Lower lobe of right lung (tissue), 2 donors: ENCODE data around the gene ATP5ME. TPM values are rescaled to one million over a fixed set of nuclear protein-coding genes. Genes with fewer than 3 reads are reported as not detected.

Experiments
- ATAC-seq, 2 donors: fragments of 200-7000 bp; cut with Tn5 transposase; one replicate each; pipeline ENCODE4 v1.9.1; 2020 to 2022; ENCODE audit warnings: mild to moderate bottlenecking in 2 of 2, moderate library complexity in 2 of 2
- DNase-seq: peaks from one replicate; pipeline ENCODE4 v3.0.0-alpha.2; 2020
- H3K27ac ChIP-seq: fragments of 200-600 bp; one replicate; pipeline ENCODE4 v1.8.0; 2022
- H3K27me3 ChIP-seq: fragments of 200-600 bp; one replicate; pipeline ENCODE4 v1.8.0; 2022; ENCODE audit warnings: low read depth
- H3K36me3 ChIP-seq: fragments of 200-600 bp; one replicate; pipeline ENCODE4 v1.8.0; 2022; ENCODE audit warnings: mild to moderate bottlenecking
- H3K4me1 ChIP-seq: fragments of 200-600 bp; one replicate; pipeline ENCODE4 v1.8.0; 2022
- H3K4me3 ChIP-seq: fragments of 200-600 bp; one replicate; pipeline ENCODE4 v1.8.0; 2022; ENCODE audit warnings: mild to moderate bottlenecking
- H3K9me3 ChIP-seq: fragments of 200-600 bp; one replicate; pipeline ENCODE4 v1.8.0; 2022
- intact Hi-C: fragments of 100-400 bp; cut with DNase I; formaldehyde crosslinking; loops from one replicate; pipeline ENCODE4 v1.11.0; 2022
- total RNA-seq: library from RNA; stranded (reverse); fragmentation: NEBNext Ultra II Directional; extraction: Animal tissue kit (Norgen Biotek cat#: 25700); gene quantifications from one replicate; pipeline ENCODE4 v1.2.1, GENCODE V29; 2021
- TF ChIP-seq, protein P1 (sequence below): fragments of 200-600 bp; IDR thresholded peaks from one replicate; pipeline ENCODE4 v1.8.0; 2022; ENCODE audit warnings: antibody characterized with exemption, mild to moderate bottlenecking
- donor health status: DM: no; HTN: yes; CAD: no; lungs with severe emphysema.

ATP5ME gene
- total RNA-seq, 1 donor from 2014 or later: 173 TPM

DNA sequence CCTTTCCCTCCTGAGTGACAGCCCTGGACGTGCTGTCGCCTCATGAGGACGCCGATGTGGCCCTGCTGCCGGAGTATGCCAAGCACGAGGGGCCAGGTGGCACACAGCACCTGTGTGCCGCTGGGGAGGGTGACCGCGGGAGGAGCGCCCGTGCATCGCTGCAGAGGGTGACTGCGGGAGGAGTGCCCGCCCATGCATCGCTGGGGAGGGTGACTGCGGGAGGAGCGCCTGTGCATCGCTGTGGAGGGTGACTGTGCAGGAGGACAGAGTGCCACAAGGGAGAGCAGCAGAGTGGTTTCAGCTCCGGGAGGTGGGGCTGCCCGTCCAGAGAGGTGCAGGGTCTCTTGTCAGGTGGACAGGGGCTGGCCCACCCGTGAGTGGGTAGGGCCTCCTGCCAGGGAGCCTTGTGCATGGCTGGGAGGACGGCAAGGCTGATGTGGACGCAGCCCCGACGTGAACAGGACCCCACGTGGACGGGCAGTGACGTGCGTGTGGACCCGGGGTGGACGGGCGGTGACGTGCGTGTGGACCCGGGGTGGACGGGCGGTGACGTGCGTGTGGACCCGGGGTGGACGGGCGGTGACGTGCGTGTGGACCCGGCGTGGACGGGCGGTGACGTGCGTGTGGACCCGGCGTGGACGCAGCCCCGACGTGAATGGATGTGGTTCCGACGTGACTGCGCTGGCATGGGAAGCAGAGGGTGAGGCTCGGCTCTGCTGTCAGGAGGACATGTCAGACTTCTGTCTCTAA lies 46.2 kb upstream of the ATP5ME start:
- intact Hi-C loops: no loop called here
- H3K36me3 ChIP-seq: peaks cover 11% of the 10 kb centered on the region

DNA sequence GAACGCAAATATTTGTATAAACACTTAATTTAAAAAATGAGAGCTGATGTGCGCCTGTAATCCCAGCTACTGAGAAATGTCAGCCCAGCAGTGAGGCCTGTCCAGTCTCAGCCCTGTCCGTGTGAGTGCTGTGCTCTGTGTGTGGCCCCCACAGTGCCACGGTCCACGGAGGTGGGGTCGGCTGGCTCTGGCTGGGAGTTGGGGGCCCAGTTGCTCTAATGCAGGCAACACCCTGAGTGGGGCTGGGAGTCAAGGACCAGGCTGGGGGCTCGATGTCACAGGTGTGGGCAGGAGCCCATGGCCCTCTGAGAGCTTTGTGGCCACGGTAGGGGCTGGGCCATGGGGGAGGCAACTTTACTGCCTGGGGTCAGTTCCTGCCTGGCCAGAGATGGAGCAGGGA lies 44.4 kb upstream of the ATP5ME start:
- Histone ChIP-seq H3K36me3 (peaks cover 16% of the 10 kb centered on the region), H3K9me3 (no peaks in the 10 kb centered on the region), H3K4me1 (peaks cover 7% of the 10 kb centered on the region), H3K27ac (no peak overlapping the region), H3K27me3 (no peaks in the 10 kb centered on the region), H3K4me3 (no peak overlapping the region)
- DNase-seq (no peak), ATAC-seq (no peak)
- intact Hi-C loops: no loop called here
- TF ChIP-seq, protein P1, sequence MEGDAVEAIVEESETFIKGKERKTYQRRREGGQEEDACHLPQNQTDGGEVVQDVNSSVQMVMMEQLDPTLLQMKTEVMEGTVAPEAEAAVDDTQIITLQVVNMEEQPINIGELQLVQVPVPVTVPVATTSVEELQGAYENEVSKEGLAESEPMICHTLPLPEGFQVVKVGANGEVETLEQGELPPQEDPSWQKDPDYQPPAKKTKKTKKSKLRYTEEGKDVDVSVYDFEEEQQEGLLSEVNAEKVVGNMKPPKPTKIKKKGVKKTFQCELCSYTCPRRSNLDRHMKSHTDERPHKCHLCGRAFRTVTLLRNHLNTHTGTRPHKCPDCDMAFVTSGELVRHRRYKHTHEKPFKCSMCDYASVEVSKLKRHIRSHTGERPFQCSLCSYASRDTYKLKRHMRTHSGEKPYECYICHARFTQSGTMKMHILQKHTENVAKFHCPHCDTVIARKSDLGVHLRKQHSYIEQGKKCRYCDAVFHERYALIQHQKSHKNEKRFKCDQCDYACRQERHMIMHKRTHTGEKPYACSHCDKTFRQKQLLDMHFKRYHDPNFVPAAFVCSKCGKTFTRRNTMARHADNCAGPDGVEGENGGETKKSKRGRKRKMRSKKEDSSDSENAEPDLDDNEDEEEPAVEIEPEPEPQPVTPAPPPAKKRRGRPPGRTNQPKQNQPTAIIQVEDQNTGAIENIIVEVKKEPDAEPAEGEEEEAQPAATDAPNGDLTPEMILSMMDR: no peak

More for the DNA sequence above, 46.2 kb upstream of the ATP5ME start:
- H3K9me3 ChIP-seq: no peaks in the 10 kb centered on the region
- H3K27me3 ChIP-seq: no peaks in the 10 kb centered on the region
- no peak overlapping the region for H3K27ac ChIP-seq
- DNase-seq (no peak), ATAC-seq (no peak)
- peaks cover 7% of the 10 kb centered on the region for H3K4me1 ChIP-seq
- no peak overlapping the region for H3K4me3 ChIP-seq
- TF ChIP-seq, protein P1: no peak

DNA sequence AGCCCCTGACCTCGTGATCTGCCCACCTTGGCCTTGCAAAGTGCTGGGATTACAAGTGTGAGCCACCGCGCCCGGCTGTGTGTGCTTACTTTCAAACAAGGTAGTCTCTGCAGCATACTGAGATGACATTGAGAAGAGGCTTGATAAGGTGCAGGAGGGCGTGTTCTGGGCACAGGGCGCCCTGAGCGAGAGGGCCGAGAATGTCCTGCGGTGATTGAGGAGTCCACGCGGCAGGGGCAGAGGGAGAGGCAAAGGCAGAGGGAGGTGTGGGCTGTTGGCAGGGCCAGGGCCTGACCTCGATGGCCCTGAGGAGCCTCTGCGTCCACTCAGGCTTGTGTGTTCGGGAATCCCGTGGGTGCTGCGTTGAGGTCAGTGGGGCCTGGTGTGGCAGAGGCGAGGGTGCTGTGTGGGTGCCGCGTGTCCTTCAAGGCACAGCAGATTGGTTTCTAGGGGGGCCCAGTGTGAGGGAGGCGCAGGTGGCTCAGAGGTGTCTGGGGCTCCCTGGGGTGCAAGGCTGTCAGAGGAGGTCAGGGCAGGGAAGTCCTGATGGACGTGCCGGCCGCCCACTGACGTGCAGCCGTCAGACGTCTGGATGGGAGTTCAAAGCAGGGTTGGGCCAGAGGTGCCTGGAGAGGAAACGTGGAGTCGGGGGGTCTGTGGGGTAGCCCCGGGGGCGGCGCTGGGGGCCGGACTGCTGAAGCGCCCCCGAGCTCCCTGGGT lies 43.7 kb upstream of the ATP5ME start:
- TF ChIP-seq, protein P1: no peak
- no peaks in the 10 kb centered on the region for H3K27me3 ChIP-seq
- H3K4me1 ChIP-seq: peaks cover 7% of the 10 kb centered on the region
- peaks cover 11% of the 10 kb centered on the region for H3K36me3 ChIP-seq
- DNase-seq: no peak
- intact Hi-C loops: no loop called here
- H3K9me3 ChIP-seq: no peaks in the 10 kb centered on the region
- H3K4me3 ChIP-seq: no peak overlapping the region
- peak; percentile 13 to 16 for ATAC-seq
- H3K27ac ChIP-seq: no peak overlapping the region

DNA sequence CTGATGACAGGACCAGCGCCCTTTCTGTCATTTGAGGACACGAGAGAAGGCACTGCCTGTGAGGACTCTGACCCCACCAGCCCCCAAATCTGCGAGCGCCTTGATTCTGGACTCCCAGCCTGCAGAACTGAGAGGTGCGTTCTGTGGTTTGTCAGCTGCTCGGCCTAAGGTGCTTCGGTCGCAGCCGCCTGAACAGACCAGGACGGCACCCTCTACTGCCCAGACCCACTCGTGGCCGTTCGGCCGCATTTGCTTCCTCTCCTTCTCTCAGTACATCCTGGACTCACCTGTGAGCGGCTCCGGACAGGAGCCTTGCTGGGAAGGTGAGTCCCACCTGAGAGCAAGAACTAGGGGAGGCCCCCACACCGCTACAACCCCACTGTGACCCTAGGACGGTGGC lies 40.0 kb upstream of the ATP5ME start:
- Histone ChIP-seq H3K27me3 (no peaks in the 10 kb centered on the region), H3K36me3 (peaks cover 13% of the 10 kb centered on the region), H3K4me3 (no peak overlapping the region), H3K4me1 (peaks cover 5% of the 10 kb centered on the region), H3K9me3 (no peaks in the 10 kb centered on the region), H3K27ac (no peak overlapping the region)
- intact Hi-C loops: no loop called here
- DNase-seq: no peak
- peak in 1 of 2 donors; percentile 20 for ATAC-seq
- TF ChIP-seq, protein P1: no peak

DNA sequence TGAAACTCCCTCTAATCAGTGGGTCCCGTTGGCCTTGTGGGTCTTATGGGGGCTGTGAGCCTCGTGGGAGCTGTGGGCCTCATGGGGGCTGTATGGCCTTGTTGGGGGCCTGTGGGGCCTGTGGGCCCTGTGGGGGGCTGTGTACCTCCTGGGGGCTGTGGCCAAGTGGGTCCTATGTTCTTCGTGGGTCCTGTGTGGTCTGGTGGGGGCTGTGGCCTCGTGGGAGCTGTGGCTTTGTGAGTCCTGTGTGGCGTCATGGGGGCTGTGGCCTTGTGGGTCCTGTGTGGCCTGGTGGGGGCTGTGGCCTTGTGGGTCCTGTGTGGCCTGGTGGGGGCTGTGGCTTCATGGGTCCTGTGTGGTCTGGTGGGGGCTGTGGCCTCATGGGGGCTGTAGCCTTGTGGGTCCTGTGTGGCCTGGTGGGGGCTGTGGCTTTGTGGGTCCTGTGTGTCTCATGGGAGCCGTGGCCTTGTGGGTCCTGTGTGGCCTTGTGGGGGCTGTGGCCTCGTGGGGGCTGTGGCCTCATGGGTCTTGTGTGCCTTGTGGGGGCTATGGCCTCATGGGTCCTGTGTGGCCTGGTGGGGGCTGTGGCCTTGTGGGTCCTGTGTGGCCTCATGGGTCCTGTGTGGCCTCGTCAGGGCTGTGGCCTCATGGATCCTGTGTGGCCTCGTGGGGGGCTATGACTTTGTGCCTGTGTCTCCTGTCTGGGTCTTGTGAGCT lies 39.0 kb upstream of the ATP5ME start:
- Histone ChIP-seq H3K4me1 (peaks cover 14% of the 10 kb centered on the region), H3K27me3 (no peaks in the 10 kb centered on the region), H3K36me3 (peaks cover 13% of the 10 kb centered on the region), H3K4me3 (no peak overlapping the region), H3K9me3 (no peaks in the 10 kb centered on the region), H3K27ac (no peak overlapping the region)
- ATAC-seq (peak in 1 of 2 donors; percentile 33), DNase-seq (no peak)
- intact Hi-C loops: no loop called here
- TF ChIP-seq, protein P1: no peak
